T-helper 17 cell (primary cell): ENCODE measurements around the gene CCNI2. TPM values are rescaled to one million over a fixed set of nuclear protein-coding genes. Genes with fewer than 3 reads are reported as not detected.
A peak's percentile ranks its signal among the peaks of the same experiment; 100 is the strongest.

Experiments used
- ATAC-seq: fragments of 150-1000 bp; cut with Tn5 transposase; 2 replicates; pipeline ENCODE4 v1.10.0; 2021; ENCODE audit warnings: mild to moderate bottlenecking, moderate library complexity
- DNase-seq, 3 donors: peaks; one replicate each; pipeline versions ENCODE4 v3.0.0 to v3.0.0-alpha.2; 2020 to 2021
- H3K9me3 ChIP-seq: one replicate; pipeline ENCODE4 v1.7.0; 2013; ENCODE audit warnings: low read length, mild to moderate bottlenecking; ENCODE audit not compliant: control insufficient read depth, poor library complexity, severe bottlenecking
- H3K27ac Mint-ChIP-seq: one replicate; pipeline ENCODE4 v1.8.0; 2022; ENCODE audit warnings: mild to moderate bottlenecking, moderate library complexity, mixed read lengths
- H3K27me3 Mint-ChIP-seq: one replicate; pipeline ENCODE4 v1.8.0; 2022; ENCODE audit warnings: mixed read lengths
- H3K36me3 Mint-ChIP-seq: one replicate; pipeline ENCODE4 v1.8.0; 2022; ENCODE audit warnings: low read depth, mixed read lengths
- H3K4me1 Mint-ChIP-seq: one replicate; pipeline ENCODE4 v1.8.0; 2022; ENCODE audit warnings: mild to moderate bottlenecking, mixed read lengths
- H3K4me3 Mint-ChIP-seq: one replicate; pipeline ENCODE4 v1.8.0; 2022; ENCODE audit warnings: mild to moderate bottlenecking, moderate library complexity, mixed read lengths
- total RNA-seq, 4 donors: library from RNA in 2 of 4; stranded (reverse) in 2 of 4; gene quantifications; one replicate each; pipeline ENCODE4 v1.2.3 and lab custom pipeline; 2022 to 2026

CCNI2 gene
- total RNA-seq, 2 donors from 2014 or later = 8.7 to 13.7 TPM

DNA sequence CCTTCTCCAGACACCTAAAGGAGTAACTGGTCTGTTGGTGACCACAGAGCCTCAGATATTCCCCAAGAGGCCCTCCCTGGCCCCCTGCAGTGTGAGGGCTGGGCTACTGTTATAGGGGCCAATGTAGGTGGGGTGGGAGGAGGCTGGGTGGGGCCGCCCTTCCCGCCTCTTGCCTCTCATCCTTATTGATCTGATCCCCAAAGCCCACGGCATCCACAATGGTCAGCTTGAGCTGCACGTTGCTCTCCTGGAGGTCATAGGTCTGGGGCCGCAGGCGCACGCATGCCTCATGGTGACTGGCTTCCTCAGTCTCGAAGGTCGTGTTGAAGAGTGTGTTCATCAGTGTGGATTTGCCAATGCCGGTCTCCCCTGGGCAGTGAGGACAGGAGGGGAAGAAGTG is 16.8 kb downstream of the CCNI2 start:
- ATAC-seq (no peak), DNase-seq (no peak)
- Mint-ChIP-seq H3K27ac (no peak overlapping the region), H3K36me3 (peaks cover 8% of the 10 kb centered on the region), H3K4me1 (peaks cover 4% of the 10 kb centered on the region), H3K4me3 (no peak overlapping the region), H3K27me3 (no peaks in the 10 kb centered on the region)
- no peaks in the 10 kb centered on the region for H3K9me3 ChIP-seq

DNA sequence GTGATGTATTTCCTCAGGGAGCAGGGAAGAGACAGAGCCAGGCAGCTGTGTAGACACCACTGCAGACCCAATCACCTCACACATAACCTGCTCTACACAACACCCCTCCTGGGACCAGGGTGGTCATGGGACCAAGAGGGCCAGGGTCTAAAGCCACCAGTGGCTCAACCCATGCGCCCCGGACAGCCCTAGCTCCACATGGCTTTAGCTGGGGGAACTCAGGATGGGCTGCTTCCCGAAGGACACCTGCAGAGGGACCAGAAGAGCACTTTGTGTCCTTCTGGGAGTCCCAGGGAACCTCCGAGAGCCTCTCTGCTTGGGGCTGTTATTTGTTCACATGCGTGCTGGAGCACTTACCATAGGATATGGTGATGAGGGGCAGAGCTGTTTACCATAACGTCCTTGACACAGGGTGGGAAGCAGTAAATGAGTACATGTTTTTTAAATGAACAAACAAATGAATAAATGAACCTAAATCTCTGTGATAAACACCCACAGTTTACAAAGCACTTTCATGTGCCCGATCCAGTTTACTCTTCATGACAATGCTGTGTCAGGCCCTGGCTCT is 17.5 kb downstream of the CCNI2 start:
- Mint-ChIP-seq H3K36me3 (peaks cover 8% of the 10 kb centered on the region), H3K4me3 (no peak overlapping the region), H3K27ac (peak overlapping the region; percentile 54), H3K4me1 (peaks cover 4% of the 10 kb centered on the region), H3K27me3 (no peaks in the 10 kb centered on the region)
- no peaks in the 10 kb centered on the region for H3K9me3 ChIP-seq
- no peak for ATAC-seq
- DNase-seq = no peak

DNA sequence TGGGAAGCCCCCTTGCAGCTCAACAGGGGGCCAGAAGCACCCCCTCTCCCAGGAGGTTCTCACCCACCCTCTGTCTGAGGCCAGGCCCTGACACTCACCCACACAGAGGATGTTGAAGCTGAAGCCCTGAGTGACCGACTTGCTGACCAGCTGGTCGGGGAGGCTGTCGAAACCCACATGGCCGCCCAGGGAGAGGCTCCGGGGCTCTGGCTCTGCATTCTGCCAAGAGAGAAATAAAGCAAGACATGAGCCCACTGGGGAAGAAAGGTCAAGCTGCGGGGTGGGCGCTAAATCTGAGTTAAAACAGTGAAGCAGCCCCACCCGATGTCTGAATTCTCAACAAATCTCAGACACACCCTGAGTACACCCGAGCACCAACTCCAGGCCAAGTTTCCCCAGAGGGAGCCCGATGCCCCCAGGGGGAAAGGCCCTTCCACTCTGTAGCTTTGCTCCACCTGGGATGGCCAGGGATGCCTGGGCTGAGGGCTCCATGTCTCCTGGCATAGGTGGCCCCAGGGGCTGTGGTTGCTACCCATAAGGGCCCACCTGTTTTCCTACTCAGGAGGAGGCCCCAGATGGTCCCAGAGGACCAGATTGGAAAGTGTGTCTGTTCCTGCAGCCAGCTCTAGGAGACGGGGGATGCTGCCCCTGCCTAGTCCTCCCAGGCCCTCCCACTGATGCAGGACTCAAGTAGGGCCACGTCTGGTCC is 18.2 kb downstream of the CCNI2 start:
- H3K9me3 ChIP-seq = no peaks in the 10 kb centered on the region
- peaks cover 4% of the 10 kb centered on the region for H3K4me1 Mint-ChIP-seq
- H3K4me3 Mint-ChIP-seq = no peak overlapping the region
- peaks cover 8% of the 10 kb centered on the region for H3K36me3 Mint-ChIP-seq
- ATAC-seq = no peak
- no peak for DNase-seq
- no peaks in the 10 kb centered on the region for H3K27me3 Mint-ChIP-seq
- H3K27ac Mint-ChIP-seq = peak overlapping the region; percentile 54

DNA sequence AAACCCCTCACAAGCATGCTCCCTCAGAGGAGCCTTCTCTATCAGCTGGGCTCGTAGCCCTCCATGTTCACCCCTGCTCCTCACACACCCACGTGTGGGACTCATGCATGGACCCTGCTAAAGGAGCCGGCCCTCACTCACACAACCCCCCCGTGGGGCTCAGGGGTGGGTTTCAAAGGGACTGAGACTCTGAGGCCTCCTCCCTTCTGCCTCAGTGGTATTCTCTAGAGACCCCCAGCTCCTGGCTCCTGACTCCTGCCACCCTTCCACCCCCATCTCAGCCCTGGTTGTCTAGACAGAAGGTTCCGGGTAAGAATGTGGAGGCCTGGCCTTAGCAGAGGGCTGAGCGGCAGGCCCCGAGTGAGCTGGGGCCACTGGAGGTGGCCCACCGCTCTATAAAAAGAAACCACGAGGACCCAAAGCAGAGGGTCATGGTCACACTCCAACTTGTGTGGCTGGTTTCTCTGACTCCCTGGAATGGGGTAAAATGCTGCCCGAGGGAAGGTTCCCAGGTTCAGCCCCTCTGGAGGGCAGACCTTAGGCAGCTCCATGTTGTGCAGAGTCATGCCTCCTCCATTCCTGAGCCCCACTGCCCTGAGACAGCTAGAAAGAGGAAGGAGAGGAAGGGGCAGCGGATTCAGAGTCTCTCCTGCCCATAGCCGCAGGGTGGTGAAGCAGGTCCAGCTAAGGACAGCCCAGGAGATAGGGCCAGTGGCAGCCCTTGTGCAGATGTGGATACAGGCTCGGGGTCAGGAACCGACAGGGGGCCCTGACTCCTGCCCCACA is 19.0 kb downstream of the CCNI2 start:
- Mint-ChIP-seq H3K4me1 (peaks cover 4% of the 10 kb centered on the region), H3K27me3 (no peaks in the 10 kb centered on the region), H3K4me3 (no peak overlapping the region), H3K36me3 (peaks cover 5% of the 10 kb centered on the region), H3K27ac (no peak overlapping the region)
- ATAC-seq (no peak), DNase-seq (no peak)
- H3K9me3 ChIP-seq = no peaks in the 10 kb centered on the region

DNA sequence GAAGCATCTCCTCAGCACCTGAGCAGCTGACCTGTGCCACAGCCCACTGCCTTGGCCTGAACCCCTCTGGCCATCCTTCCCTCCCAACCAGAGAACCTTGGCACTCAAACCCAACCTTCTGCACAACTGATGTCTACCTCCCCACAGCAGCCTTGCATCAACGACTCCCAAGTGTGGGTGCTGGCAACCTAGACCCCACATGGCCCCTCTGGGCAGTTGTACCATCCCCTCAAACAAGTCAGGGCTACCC is 19.5 kb downstream of the CCNI2 start:
- DNase-seq = no peak
- no peaks in the 10 kb centered on the region for H3K9me3 ChIP-seq
- peak overlapping the region; percentile 61 for H3K27ac Mint-ChIP-seq
- no peak for ATAC-seq
- no peaks in the 10 kb centered on the region for H3K27me3 Mint-ChIP-seq
- H3K4me3 Mint-ChIP-seq = no peak overlapping the region
- H3K36me3 Mint-ChIP-seq = peaks cover 5% of the 10 kb centered on the region
- peaks cover 4% of the 10 kb centered on the region for H3K4me1 Mint-ChIP-seq

DNA sequence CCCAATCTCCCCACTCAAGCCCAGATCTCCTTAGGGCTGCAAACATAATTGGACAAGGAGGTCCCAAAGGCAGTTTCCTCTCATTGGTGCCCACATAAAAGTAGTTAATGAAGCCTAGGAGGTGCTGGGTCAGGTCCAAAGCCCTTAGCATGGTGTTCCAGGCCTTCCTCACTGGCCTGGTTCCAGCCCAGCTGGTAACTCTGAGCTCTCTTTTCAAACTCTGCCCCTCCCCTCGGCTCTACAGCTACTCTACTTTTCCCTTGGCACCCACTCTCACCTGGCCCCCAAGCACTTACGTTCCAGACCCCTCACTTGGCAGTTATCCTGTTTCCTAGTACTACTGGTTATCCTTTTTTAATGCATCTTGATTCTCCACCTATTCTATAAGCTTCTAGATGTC is 19.9 kb downstream of the CCNI2 start:
- Mint-ChIP-seq H3K27ac (peak overlapping the region; percentile 61), H3K4me3 (no peak overlapping the region), H3K27me3 (no peaks in the 10 kb centered on the region), H3K36me3 (peaks cover 5% of the 10 kb centered on the region), H3K4me1 (peaks cover 4% of the 10 kb centered on the region)
- no peak for DNase-seq
- no peaks in the 10 kb centered on the region for H3K9me3 ChIP-seq
- no peak for ATAC-seq

DNA sequence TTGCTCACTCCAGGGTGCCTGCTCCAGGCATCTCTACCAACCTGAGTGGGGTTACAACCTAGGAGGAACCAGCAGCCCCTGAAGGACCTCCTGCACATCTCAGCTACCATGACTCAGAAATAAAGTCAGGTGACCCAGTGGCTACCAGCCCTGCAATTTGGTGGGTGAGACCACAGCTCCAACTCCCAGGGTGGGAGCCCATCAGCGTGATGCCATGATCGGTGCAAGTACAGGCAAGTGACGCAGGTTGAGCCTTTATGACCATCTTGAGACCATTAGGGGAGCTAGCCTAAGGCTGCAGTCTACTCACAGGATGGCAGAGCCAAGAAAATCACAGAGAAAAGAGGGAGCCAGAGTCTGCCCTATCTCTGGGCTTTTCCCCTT is 21.3 kb downstream of the CCNI2 start:
- ATAC-seq (no peak), DNase-seq (no peak)
- H3K4me3 Mint-ChIP-seq = no peak overlapping the region
- H3K4me1 Mint-ChIP-seq = peaks cover 6% of the 10 kb centered on the region
- no peak overlapping the region for H3K27ac Mint-ChIP-seq
- no peaks in the 10 kb centered on the region for H3K9me3 ChIP-seq
- no peaks in the 10 kb centered on the region for H3K36me3 Mint-ChIP-seq
- no peaks in the 10 kb centered on the region for H3K27me3 Mint-ChIP-seq

DNA sequence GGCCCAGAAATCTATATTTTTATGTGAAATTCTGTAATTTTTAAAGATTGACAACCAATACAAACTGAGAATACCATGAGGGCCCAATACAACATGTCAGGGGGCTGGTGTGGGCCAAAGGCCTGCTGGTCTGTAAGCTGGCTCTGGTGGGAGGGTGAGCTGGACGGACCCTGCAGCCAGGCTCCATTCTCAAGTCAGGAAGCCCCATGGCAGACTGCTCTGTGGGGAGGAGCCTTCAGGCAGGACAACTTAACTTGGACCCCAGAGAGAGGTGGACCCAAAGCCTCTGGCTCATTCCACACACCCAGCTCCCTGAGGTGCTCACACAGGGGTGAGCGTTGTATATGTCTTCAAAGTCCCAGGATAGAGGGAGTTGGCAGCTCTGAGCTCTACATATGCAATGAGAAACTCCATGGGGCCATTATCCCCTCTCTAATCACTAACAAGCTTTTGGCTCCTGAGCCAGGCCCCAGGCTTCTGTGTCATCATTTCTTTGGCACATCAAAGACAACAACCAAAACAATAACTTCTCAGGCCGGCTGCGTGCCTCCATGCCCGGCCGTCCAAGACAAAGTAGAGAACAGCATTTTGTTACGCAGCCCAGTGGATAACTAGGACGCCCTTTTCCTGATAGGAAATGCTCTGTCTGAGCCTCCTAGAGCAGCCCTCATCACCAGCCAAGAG is 23.4 kb downstream of the CCNI2 start:
- Mint-ChIP-seq H3K4me1 (peaks cover 11% of the 10 kb centered on the region), H3K27ac (no peak overlapping the region), H3K4me3 (no peak overlapping the region), H3K36me3 (no peaks in the 10 kb centered on the region), H3K27me3 (peaks cover 4% of the 10 kb centered on the region)
- H3K9me3 ChIP-seq = no peaks in the 10 kb centered on the region
- DNase-seq = no peak
- ATAC-seq = no peak

DNA sequence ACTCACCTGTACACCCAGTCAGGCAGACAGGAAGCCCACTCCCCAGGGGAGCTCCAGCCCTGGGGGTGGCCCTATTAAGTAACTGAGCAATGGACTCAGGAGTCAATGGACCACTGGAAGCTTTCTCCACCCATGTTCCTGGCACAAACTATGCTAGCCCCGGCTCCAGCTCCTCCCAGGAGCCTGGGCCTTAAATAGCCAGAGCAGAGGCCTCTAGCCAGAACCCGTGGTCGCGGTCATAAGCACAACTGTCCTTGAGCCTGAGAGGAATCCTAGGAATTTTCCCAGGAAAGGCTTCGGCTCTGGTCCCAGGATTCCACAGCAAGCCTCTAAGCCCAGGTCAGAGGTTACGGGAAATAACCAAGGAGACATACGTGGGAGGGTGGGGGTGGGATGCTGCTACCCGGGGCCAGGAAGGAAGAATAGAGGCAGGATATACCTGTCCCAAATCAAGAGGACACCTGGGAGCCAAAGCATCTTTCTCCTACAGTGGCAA is 24.3 kb downstream of the CCNI2 start:
- no peaks in the 10 kb centered on the region for H3K9me3 ChIP-seq
- Mint-ChIP-seq H3K4me3 (no peak overlapping the region), H3K4me1 (peaks cover 13% of the 10 kb centered on the region), H3K36me3 (no peaks in the 10 kb centered on the region), H3K27me3 (peaks cover 4% of the 10 kb centered on the region), H3K27ac (no peak overlapping the region)
- no peak for DNase-seq
- no peak for ATAC-seq

DNA sequence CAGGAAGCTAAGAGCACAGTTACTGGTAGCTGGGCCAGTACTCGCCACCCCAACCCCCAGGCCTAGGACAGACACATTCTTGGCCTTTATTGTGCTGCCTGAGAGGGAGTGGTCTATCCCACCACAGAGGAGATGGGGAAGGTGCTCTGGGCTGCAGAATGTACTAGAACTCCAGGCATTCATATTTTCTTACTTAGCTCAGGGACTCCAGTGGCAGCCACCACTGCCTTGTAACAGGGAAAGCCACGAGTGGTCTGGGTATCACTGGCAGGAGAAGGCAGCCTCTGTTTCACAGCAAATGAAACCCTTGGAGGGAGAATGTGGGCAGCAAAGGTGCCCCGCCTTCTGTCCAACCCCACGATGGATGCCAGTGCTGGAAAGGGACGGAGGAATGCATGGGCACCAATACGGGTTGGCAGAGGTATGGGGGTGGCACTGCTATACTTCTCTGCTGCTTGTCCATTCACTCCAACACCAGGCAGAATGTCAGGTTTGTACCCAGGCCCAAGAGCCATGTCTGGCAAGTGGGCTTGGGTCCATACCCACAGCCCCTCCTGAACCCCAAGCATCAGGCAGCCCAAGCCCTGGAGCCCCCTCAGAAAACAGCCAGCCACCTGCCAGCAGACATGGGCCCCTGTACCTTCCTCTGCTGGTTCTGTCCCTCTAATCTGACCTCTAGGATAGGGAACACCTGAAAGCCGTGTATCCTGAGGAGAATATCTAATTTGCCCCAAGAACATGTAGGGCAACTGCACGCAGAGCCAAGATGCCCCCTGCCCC is 25.3 kb downstream of the CCNI2 start:
- Mint-ChIP-seq H3K27me3 (peaks cover 4% of the 10 kb centered on the region), H3K4me1 (peaks cover 9% of the 10 kb centered on the region), H3K36me3 (no peaks in the 10 kb centered on the region), H3K4me3 (no peak overlapping the region), H3K27ac (no peak overlapping the region)
- H3K9me3 ChIP-seq = no peaks in the 10 kb centered on the region
- ATAC-seq = no peak
- DNase-seq = no peak

DNA sequence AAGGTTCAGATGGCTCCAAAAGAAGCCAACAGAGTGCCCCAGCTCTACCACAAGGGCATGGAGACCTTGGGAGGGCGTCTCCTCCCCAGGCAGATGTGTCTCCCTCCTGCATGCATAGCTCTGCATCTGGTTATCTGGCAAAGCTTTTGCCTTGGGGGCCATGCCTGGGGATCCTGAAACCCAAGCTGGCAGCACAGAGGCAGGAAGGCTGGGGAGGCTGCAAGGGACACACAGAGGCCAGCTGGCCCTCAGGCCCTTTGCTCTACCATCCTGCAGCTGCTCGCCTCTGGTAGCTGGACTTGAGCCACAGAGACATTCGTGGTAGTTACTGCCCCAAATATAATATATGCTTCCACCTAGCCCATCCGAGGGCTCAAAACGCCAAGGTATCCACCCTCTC is 25.9 kb downstream of the CCNI2 start:
- ATAC-seq = no peak
- Mint-ChIP-seq H3K27me3 (peaks cover 5% of the 10 kb centered on the region), H3K36me3 (no peaks in the 10 kb centered on the region), H3K4me3 (no peak overlapping the region), H3K27ac (peak overlapping the region; percentile 54), H3K4me1 (peaks cover 14% of the 10 kb centered on the region)
- DNase-seq = no peak
- no peaks in the 10 kb centered on the region for H3K9me3 ChIP-seq

DNA sequence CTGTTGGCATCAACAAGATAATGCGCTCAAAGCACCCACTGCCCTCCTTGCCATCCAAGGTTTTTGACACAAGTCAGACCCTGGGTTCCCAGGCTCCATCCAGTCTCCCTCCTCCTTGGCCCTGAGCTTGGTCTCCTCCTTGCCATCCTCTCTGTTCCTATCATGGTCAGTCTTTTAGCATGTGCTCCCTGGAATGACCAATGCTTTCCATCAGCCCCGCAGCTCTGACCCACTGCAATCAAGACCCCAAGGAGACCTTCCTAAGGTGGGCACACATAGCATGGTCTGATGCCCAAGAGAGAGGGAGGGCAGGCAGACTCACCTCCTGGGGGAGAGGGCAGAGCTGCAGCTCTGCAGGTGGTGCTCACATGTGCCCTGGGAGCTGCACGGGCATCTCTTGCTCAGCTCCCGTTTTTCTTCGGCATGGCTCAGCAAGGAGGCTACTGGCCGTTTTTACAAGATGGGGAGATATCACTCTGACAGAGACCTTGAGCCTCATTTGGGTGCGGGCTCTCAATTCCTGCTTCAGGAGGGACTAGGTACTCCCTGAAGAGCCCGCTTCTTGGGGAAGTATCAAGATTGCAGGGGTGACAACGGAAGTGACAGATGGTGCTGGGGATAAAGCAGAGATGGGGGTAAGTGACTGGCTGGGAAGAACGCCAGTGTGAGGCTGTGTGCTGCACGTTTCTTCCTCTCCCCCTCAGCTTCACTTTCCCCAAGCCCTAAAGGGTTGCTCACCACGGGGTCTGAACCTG is 26.6 kb downstream of the CCNI2 start:
- Mint-ChIP-seq H3K36me3 (no peaks in the 10 kb centered on the region), H3K4me3 (no peak overlapping the region), H3K4me1 (peaks cover 19% of the 10 kb centered on the region), H3K27ac (peak overlapping the region; percentile 54), H3K27me3 (peaks cover 11% of the 10 kb centered on the region)
- no peaks in the 10 kb centered on the region for H3K9me3 ChIP-seq
- ATAC-seq = no peak
- DNase-seq = no peak
